Cardiac muscle cell (in vitro differentiated cells and primary cell): ENCODE data around the gene PRM2. TPM values are rescaled to one million over a fixed set of nuclear protein-coding genes. Genes with fewer than 3 reads are reported as not detected.
A peak's percentile ranks its signal among the peaks of the same experiment; 100 is the strongest.

ENCODE experiments used
- DNase-seq, 2 donors: peaks; one replicate each; pipeline versions ENCODE4 v3.0.0 to v3.0.0-alpha.2; 2010 to 2017; ENCODE audit warnings: low read depth in 1 of 2, low spot score in 1 of 2
- H3K27ac ChIP-seq: fragments of 200-600 bp; sonication (generic); 2 replicates; pipeline ENCODE4 v1.5.1; 2016
- H3K27me3 ChIP-seq: fragments of 200-600 bp; sonication (generic); 2 replicates; pipeline ENCODE4 v1.6.0; 2016; ENCODE audit warnings: control low read depth
- H3K36me3 ChIP-seq: fragments of 200-600 bp; sonication (generic); 2 replicates; pipeline ENCODE4 v1.5.1; 2016; ENCODE audit warnings: control low read depth
- H3K4me1 ChIP-seq: fragments of 200-600 bp; sonication (generic); 2 replicates; pipeline ENCODE4 v1.8.1; 2017; ENCODE audit warnings: low read depth, mild to moderate bottlenecking, mixed run types
- H3K4me3 ChIP-seq: fragments of 200-600 bp; sonication (generic); 2 replicates; pipeline ENCODE4 v1.5.1; 2016; ENCODE audit warnings: mild to moderate bottlenecking
- H3K9me3 ChIP-seq: fragments of 200-600 bp; sonication (generic); 2 replicates; pipeline ENCODE4 v1.5.1; 2017; ENCODE audit warnings: low read depth, mild to moderate bottlenecking, control low read depth
- CTCF ChIP-seq: IDR thresholded peaks from 2 replicates; pipeline ENCODE4 v1.5.1; 2012; ENCODE audit warnings: low read depth, mild to moderate bottlenecking, low read length
- polyA plus RNA-seq: library from polyadenylated mRNA; unstranded; fragments of >200 nt; fragmentation: Nextera tagmentation; extraction: Ambion mirVana; gene quantifications from 2 replicates; pipeline ENCODE4 v1.2.1, GENCODE V29; 2016
- total RNA-seq: library from RNA; depleted of rRNA; stranded (reverse); fragments of >200 nt; gene quantifications from 2 replicates; pipeline ENCODE4 v1.2.3, GENCODE V29; 2016

PRM2 gene
- total and polyA plus RNA-seq, 2 experiments from 2014 or later: 0.42 TPM; not detected in 1

- no peak for TF ChIP-seq CTCF
- no peak overlapping the region for H3K4me3 ChIP-seq
- DNase-seq: no peak
These were observed 17.5 kb downstream of the PRM2 start for GRCh38 chr16:11258553-11259492.

GRCh38 chr16:11257131-11257938 lies 18.9 kb downstream of the PRM2 start:
- no peak overlapping the region for H3K27ac ChIP-seq
- TF ChIP-seq CTCF: peak; percentile 82
- no peaks in the 10 kb centered on the region for H3K4me1 ChIP-seq
- no peaks in the 10 kb centered on the region for H3K27me3 ChIP-seq
- peak; percentile 82 to 87 for DNase-seq
- H3K4me3 ChIP-seq: peak overlapping the region; percentile 81
- H3K36me3 ChIP-seq: no peaks in the 10 kb centered on the region
- H3K9me3 ChIP-seq: no peaks in the 10 kb centered on the region

More at GRCh38 chr16:11258553-11259492, 17.5 kb downstream of the PRM2 start:
- no peaks in the 10 kb centered on the region for H3K9me3 ChIP-seq
- H3K27me3 ChIP-seq: no peaks in the 10 kb centered on the region
- no peak overlapping the region for H3K27ac ChIP-seq
- no peaks in the 10 kb centered on the region for H3K4me1 ChIP-seq
- no peaks in the 10 kb centered on the region for H3K36me3 ChIP-seq

- H3K27ac ChIP-seq: no peak overlapping the region
- no peaks in the 10 kb centered on the region for H3K27me3 ChIP-seq
- H3K4me1 ChIP-seq: no peaks in the 10 kb centered on the region
- H3K4me3 ChIP-seq: peak overlapping the region; percentile 81
- no peaks in the 10 kb centered on the region for H3K9me3 ChIP-seq
- no peaks in the 10 kb centered on the region for H3K36me3 ChIP-seq
- DNase-seq: peak; percentile 61 to 72
- TF ChIP-seq CTCF: no peak
These were observed 19.6 kb downstream of the PRM2 start for GRCh38 chr16:11256661-11257130.

GRCh38 chr16:11255737-11256660 lies 20.3 kb downstream of the PRM2 start, which contains the start of gene SOCS1:
Gene SOCS1, minus strand, starts transcription at chr16:11256204. Its CDS starts 726 bp downstream, at chr16:11255478.
- Histone ChIP-seq H3K27me3 (no peaks in the 10 kb centered on the region), H3K36me3 (no peaks in the 10 kb centered on the region), H3K9me3 (no peaks in the 10 kb centered on the region), H3K4me1 (no peaks in the 10 kb centered on the region), H3K27ac (peak within 1 kb of the TSS; percentile 50), H3K4me3 (peak within 1 kb of the TSS; percentile 81)
- peak; percentile 92 to 93 for DNase-seq
- TF ChIP-seq CTCF: peak; percentile 74
